Measurements from ENCODE around the gene PACSIN1. TPM values are rescaled to one million over a fixed set of nuclear protein-coding genes. Genes with fewer than 3 reads are reported as not detected.

PACSIN1 gene
- total RNA-seq, 1 donor from 2014 or later = not detected

Other genes starting within 250 kb of the PACSIN1 start
- gene HMGA1, start 229.2 kb upstream of the PACSIN1 start, total RNA-seq = 89.0 and 89.7 TPM in 2 replicates
- gene SMIM29, start 217.1 kb upstream of the PACSIN1 start, total RNA-seq = 23.2 and 23.4 TPM in 2 replicates
- gene NUDT3, start 73.4 kb upstream of the PACSIN1 start, total RNA-seq = 32.0 and 33.1 TPM in 2 replicates
- 996 and 1,026 TPM in 2 replicates for gene RPS10, start 40.0 kb upstream of the PACSIN1 start, total RNA-seq
- not detected in 2 replicates for gene SPDEF, start 90.3 kb downstream of the PACSIN1 start, total RNA-seq
- gene ILRUN, start 230.7 kb downstream of the PACSIN1 start, total RNA-seq = 47.3 and 50.2 TPM in 2 replicates